Measurements from ENCODE around the gene KCNN3. TPM values are rescaled to one million over a fixed set of nuclear protein-coding genes. Genes with fewer than 3 reads are reported as not detected.

The KCNN3 gene
- total and polyA plus RNA-seq, 2 donors: 1.5 to 16.6 TPM

DNA sequence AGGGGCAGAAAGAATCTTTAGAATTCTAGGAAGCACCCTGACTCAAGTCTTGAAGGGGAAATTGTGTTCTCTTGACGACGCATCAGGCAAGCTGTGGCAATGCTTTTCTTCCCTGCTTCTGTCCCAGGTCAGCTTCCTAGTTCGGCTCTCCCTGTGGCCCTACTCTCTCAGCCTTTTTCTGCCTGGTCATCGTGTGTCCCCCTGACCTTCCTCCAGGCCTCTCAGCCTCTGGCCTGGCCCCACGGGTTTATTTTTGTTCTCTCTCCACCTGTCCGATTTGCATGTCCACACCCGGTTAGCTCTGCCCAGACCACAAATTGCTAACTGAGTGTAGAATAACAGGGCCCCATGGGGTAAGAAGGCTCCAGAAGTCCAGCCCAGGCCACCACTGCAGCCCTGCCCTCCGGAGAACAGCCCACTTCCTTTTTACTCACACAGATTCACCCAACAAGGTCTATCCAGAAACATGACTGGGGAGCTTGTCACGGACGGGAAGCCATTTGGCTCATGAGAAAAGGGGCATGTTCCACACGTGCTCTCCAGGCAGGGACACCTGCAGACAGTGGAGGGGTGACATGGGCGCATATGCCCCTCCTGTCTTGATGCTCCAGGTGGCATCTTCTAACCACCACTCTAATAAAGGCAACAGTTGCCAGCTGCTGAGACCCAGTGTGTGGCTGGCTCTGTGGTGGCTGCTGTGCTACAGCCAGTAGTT, 9.8 kb downstream of the KCNN3 start:
- 76% methylated on average over 12 of the region's 12 CpGs for WGBS
- Histone ChIP-seq H3K27ac (ENCODE audit: low read depth) (no peak overlapping the region), H3K4me1 (ENCODE audit: insufficient read depth) (no peaks in the 10 kb centered on the region), H3K36me3 (ENCODE audit: insufficient read depth) (no peaks in the 10 kb centered on the region), H3K4me3 (ENCODE audit: low read depth, low read length) (no peak overlapping the region)
- no peak for DNase-seq (ENCODE audit: extremely low spot score)

DNA sequence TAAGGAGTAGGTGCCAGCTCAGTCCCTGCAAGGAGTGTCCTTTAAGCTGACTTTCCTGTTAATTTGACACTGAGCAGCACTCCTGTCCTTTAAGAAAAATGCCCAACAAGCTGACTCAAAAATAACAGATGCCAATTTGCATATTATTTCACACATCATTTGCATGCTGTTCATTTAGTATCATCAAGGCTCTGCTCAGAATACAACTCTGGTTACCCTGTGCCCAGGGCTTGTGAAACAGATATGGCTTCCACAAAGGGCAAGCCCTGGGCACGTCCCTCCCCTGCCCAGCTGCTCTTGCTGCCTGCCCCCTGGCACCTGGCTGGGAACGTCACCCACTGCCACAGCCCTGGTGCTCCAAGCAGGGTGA, 10.3 kb downstream of the KCNN3 start:
- WGBS: 76% methylated on average over 2 of the region's 2 CpGs
- H3K4me1 ChIP-seq (ENCODE audit: insufficient read depth): no peaks in the 10 kb centered on the region
- no peak overlapping the region for H3K4me3 ChIP-seq (ENCODE audit: low read depth, low read length)
- DNase-seq (ENCODE audit: extremely low spot score): no peak
- H3K27ac ChIP-seq (ENCODE audit: low read depth): no peak overlapping the region
- no peaks in the 10 kb centered on the region for H3K36me3 ChIP-seq (ENCODE audit: insufficient read depth)

DNA sequence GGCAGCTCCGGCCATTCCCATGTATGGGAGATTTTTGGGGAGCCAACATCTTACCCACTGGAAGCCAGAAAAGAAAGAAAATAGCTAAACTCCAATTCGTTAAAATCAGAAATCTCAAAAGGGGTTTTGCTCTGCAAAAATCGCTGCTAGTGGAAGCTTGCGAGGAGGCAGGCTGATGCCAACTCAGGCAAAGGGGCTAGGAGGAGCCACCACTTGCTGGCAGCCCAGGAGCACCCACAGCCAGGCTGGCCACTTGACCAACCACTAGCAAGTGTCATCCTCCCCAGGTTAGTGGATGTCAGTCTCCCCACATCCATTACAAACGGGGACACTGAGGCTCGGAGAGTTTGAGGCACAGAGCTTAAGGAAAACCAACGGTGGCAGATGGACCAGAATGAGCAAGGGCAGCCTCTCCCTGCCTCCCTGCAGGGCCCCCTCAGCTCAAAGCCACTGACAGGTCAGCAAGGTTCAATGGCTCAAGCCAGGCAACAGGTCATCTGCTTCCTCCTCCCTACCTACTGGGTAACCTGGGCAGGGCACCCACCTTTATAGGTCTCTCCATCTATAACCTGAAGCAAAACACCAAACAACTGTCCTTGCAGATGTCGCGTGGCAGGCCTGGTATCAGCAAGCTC, 10.8 kb downstream of the KCNN3 start:
- no peaks in the 10 kb centered on the region for H3K4me1 ChIP-seq (ENCODE audit: insufficient read depth)
- no peak for DNase-seq (ENCODE audit: extremely low spot score)
- H3K27ac ChIP-seq (ENCODE audit: low read depth): no peak overlapping the region
- H3K4me3 ChIP-seq (ENCODE audit: low read depth, low read length): no peak overlapping the region
- WGBS: 93% methylated on average over 9 of the region's 9 CpGs
- H3K36me3 ChIP-seq (ENCODE audit: insufficient read depth): no peaks in the 10 kb centered on the region

DNA sequence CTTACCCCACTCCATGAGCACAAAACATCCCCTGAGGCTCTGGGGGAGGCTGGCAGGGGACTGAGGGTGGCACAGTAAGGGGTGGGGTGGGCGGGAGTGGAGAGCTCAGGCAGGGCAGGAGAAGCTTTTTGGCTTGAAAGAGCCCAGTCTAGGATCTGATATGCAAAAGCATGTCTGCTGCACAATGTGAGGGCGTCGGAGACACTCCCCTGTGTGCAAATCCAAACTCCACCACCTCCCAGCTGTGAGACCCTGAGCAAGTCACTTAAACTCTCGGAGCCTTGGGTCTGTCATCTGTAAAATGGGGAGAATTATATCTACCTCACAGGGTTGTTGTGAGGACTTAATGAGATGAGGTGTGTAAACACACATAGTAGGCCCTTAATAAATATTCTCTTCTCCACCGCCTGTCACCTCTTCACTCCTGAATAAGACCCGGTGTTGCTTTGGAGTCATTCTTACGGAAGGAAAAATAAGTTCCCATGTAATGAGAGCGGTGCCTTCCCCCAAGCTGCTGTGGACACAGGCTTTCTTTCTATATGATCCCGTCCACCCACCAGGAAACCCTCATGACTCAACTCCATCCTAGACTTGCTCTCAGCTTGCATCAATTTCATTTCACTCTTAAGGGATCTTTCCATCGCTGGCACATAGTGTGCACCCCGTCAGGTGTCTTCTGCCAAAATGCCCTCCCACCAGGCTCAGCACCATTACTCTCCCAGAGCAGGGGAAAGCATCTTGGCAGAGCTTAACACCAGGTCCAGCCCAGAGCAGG, 12.5 kb downstream of the KCNN3 start:
- H3K36me3 ChIP-seq (ENCODE audit: insufficient read depth): no peaks in the 10 kb centered on the region
- no peak overlapping the region for H3K4me3 ChIP-seq (ENCODE audit: low read depth, low read length)
- no peaks in the 10 kb centered on the region for H3K4me1 ChIP-seq (ENCODE audit: insufficient read depth)
- no peak overlapping the region for H3K27ac ChIP-seq (ENCODE audit: low read depth)
- DNase-seq (ENCODE audit: extremely low spot score): no peak
- 94% methylated on average over 11 of the region's 11 CpGs for whole genome bisulfite sequencing

DNA sequence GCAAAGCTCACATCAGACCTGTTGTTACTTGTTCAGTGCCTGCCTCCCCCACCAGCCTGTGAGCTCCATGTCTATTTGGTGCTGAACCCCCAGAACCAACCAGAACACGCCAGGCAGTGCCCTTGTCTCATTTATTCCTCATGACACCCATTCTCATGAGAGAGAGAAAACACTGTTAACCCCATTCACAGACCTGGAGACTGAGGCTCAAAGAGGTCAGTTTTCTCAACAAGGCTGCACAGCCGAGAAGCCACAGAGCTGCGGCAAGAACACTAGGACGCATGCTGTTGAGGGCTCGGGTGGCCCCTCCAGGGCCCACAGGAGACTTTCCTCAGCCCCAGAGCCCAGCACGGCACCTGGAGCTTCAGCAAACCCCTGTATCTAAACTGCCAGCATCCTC, 13.1 kb downstream of the KCNN3 start:
- Histone ChIP-seq H3K36me3 (ENCODE audit: insufficient read depth) (no peaks in the 10 kb centered on the region), H3K27ac (ENCODE audit: low read depth) (no peak overlapping the region), H3K4me1 (ENCODE audit: insufficient read depth) (no peaks in the 10 kb centered on the region), H3K4me3 (ENCODE audit: low read depth, low read length) (no peak overlapping the region)
- DNase-seq (ENCODE audit: extremely low spot score): no peak
- WGBS: 94% methylated on average over 6 of the region's 6 CpGs

DNA sequence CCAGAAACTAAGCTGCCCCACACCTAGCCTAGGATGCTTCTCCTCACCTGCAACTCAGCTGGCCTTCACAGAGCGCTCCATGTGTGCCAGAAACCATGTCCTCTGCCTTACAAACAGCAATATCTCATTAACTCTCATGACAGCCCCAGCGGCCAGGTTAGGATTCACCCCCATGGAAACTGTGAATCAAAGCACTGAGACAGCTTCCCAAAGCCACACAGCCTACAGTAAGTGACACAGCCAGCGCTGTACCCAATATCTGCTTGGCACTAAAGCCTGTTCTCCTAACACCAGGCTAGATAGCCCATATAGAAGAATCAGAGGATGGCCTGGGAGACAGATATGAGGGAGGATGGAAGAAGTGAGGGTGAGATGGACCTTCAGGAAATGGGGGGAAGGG, 13.5 kb downstream of the KCNN3 start:
- no peaks in the 10 kb centered on the region for H3K4me1 ChIP-seq (ENCODE audit: insufficient read depth)
- no peaks in the 10 kb centered on the region for H3K36me3 ChIP-seq (ENCODE audit: insufficient read depth)
- DNase-seq (ENCODE audit: extremely low spot score): no peak

DNA sequence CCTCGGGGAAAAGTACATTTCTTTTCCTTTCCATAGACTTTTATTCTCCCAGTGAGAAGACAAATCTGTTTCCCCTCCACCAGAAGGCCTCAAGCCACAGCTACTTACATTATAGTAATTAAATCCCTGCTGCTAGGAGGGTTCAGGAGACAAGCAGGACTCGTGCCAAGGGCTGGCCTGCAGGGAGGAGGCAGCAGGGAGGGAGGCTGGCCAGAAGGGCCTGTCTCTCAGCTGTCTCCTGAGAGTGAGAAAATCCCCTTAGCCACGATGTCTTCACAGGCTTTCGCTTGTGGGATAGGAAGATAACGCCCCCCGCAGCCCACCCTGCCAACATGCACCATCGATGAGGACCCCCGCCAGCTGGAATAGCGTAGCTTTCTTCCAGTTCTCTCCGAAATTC, 14.0 kb downstream of the KCNN3 start:
- no peak overlapping the region for H3K27ac ChIP-seq (ENCODE audit: low read depth)
- no peaks in the 10 kb centered on the region for H3K36me3 ChIP-seq (ENCODE audit: insufficient read depth)
- 44% methylated on average over 10 of the region's 10 CpGs for WGBS
- H3K4me1 ChIP-seq (ENCODE audit: insufficient read depth): no peaks in the 10 kb centered on the region
- no peak for DNase-seq (ENCODE audit: extremely low spot score)
- H3K4me3 ChIP-seq (ENCODE audit: low read depth, low read length): no peak overlapping the region

More for the DNA sequence above, 13.5 kb downstream of the KCNN3 start:
- H3K27ac ChIP-seq (ENCODE audit: low read depth): no peak overlapping the region
- 86% methylated on average over 3 of the region's 3 CpGs for WGBS
- no peak overlapping the region for H3K4me3 ChIP-seq (ENCODE audit: low read depth, low read length)

DNA sequence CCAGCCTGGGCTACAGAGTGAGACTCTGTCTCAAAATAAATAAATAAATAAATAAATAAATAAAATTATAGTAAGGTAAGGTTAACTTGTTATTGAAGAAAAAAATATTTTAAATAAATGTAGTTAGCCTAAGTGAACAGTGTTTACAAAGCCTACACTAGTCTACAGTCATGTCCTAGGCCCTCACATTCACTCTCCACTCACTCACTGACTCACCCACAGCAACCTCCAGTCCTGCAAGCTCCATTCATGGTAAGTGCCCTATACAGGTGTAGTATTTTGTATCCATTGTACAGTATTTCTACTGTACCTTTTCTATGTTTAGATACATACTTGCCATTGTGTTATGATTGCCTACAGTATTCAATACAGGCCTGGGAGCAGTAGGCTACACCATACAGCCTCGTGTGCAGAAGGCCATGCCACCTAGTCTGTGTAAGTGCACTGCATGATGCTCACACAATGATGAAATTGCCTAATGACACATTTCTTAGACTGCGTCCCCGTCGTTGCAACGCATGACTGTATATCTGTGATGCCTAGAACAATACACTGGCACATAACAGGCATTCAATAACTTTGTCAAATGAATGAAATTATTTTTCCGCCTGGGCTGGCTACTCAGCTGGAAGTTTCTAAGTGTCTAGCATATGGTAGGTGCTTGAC, 14.8 kb downstream of the KCNN3 start:
- Histone ChIP-seq H3K36me3 (ENCODE audit: insufficient read depth) (no peaks in the 10 kb centered on the region), H3K4me1 (ENCODE audit: insufficient read depth) (no peaks in the 10 kb centered on the region), H3K27ac (ENCODE audit: low read depth) (no peak overlapping the region), H3K4me3 (ENCODE audit: low read depth, low read length) (no peak overlapping the region)
- 95% methylated on average over 6 of the region's 6 CpGs for WGBS
- DNase-seq (ENCODE audit: extremely low spot score): no peak

DNA sequence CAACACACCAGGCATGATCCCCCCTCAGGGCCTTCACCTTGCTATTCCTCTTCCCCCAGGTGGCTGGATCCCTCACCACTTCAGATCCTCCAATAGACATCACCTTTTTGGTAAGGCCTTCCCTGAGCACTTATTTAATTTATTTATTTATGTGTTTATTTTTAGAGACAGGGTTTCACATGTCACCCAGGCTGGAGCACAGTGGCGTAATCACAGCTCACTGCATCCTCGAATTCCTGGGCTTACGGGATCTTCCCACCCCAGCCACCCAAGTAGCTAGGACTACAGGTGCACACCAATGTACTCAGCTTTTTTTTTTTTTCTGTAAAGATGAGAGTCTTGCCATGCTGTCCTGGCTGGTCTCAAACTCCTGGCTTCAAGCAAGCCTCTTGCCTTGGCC, 17.2 kb downstream of the KCNN3 start:
- Histone ChIP-seq H3K4me3 (ENCODE audit: low read depth, low read length) (no peak overlapping the region), H3K4me1 (ENCODE audit: insufficient read depth) (no peaks in the 10 kb centered on the region), H3K36me3 (ENCODE audit: insufficient read depth) (no peaks in the 10 kb centered on the region), H3K27ac (ENCODE audit: low read depth) (no peak overlapping the region)
- DNase-seq (ENCODE audit: extremely low spot score): no peak
- 88% methylated on average over 3 of the region's 3 CpGs for whole genome bisulfite sequencing

DNA sequence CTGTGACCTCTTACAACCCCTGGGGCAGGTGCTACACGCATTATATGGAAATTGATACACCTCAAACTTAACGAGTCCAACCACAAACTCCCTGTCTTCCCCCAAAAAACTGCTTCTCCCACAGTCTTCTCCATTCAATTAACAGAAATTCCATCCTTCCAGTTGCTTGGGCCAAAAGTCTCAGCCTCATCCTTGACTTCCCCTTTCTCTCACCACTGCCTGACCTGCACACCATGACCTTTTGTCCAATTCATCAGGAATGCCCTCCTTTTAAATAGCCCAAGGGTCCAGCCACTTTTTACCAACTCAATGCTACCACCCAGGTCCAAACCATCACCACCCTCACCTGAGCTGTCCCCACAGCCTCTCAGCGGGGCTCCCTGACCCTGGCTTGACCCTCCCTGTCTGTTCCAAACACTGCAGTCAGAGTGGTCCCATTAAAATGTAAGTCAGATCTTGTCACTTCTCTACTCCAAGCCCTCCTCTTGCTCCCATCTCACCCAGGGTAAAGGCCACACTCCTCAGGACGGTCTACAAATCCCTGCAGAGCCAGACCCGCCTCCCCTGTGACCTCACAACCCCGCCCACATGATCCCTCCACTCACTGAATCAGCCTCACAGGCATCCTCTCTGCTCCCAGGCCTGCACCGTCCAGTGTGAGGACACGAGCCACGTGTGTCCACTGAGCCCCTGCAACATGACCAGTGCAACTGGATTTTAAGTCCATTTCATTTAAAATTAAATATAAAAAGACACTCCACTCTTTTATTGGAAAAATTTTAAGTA, 18.5 kb downstream of the KCNN3 start:
- Histone ChIP-seq H3K4me3 (ENCODE audit: low read depth, low read length) (no peak overlapping the region), H3K36me3 (ENCODE audit: insufficient read depth) (no peaks in the 10 kb centered on the region), H3K4me1 (ENCODE audit: insufficient read depth) (no peaks in the 10 kb centered on the region), H3K27ac (ENCODE audit: low read depth) (no peak overlapping the region)
- 78% methylated on average over 9 of the region's 9 CpGs for WGBS
- no peak for DNase-seq (ENCODE audit: extremely low spot score)

DNA sequence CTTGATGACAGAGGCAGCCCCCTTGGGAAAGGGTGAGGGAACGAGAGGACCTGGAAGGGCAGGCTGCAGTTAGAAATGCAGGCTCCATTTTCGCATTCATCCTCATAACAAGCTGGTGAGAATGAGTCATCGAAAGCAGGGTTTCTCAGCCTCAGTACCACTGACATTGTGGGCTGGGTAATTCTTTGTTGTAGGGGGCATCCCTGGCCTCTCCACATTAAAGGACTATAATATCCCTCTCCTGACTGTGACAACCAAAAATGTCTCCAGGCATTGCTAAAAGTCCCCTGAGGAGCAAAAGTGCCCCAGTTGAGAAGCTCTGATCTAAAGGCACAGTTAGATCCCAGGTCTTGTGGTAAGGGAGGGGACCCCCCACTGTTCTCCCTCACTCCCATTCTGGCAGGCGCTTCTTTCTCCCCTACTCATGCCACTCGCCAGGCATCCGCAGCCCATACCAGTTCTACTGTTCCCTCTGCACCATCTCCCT, 20.4 kb downstream of the KCNN3 start:
- Histone ChIP-seq H3K4me1 (ENCODE audit: insufficient read depth) (no peaks in the 10 kb centered on the region), H3K27ac (ENCODE audit: low read depth) (no peak overlapping the region)

DNA sequence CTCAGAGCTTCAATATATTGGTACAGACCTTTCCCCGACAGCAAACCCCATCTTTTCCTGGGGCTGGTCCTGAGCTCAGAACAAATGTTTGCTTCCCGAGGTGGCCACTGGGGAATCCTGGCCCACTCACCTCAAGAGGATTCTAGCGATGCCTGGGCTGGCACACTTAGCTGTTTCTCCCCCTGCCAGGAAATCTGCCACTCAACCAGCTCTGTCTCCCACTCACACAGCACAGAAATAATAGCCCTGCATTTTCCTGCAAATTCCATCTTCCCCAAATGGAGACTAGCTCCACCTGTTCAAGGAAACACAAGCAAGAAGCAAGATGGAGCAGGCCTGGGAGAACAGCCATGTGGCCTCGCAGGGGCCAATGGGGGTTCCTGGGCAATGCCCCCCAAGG, 21.1 kb downstream of the KCNN3 start:
- no peak overlapping the region for H3K4me3 ChIP-seq (ENCODE audit: low read depth, low read length)
- no peak overlapping the region for H3K27ac ChIP-seq (ENCODE audit: low read depth)
- 93% methylated on average over 4 of the region's 4 CpGs for WGBS
- DNase-seq (ENCODE audit: extremely low spot score): no peak
- H3K36me3 ChIP-seq (ENCODE audit: insufficient read depth): no peaks in the 10 kb centered on the region
- H3K4me1 ChIP-seq (ENCODE audit: insufficient read depth): no peaks in the 10 kb centered on the region

More for the DNA sequence above, 20.4 kb downstream of the KCNN3 start:
- no peak overlapping the region for H3K4me3 ChIP-seq (ENCODE audit: low read depth, low read length)
- WGBS: 92% methylated on average over 6 of the region's 6 CpGs
- no peaks in the 10 kb centered on the region for H3K36me3 ChIP-seq (ENCODE audit: insufficient read depth)
- DNase-seq (ENCODE audit: extremely low spot score): no peak

DNA sequence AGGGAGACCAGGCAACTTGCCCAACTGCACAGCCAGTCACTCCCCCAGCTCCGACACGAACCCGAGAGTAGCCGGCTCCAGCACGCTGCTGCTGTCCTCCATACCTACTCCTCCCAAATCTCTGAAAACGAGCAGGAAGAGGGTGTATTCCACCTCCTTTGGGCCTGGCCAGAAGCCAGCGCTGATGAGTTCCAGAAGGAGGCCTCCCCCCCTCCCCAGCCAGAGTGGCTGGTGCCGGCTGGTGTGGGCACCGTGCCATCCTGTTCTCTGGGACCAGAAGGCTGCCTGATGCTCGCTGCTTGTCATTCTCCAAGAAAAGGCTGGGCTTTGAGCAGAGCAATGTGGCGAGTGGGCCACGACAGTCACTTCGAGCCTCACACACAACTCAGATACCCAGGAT, 22.2 kb downstream of the KCNN3 start:
- Histone ChIP-seq H3K36me3 (ENCODE audit: insufficient read depth) (no peaks in the 10 kb centered on the region), H3K27ac (ENCODE audit: low read depth) (no peak overlapping the region)

More for the DNA sequence above, 22.2 kb downstream of the KCNN3 start:
- H3K4me1 ChIP-seq (ENCODE audit: insufficient read depth): no peaks in the 10 kb centered on the region
- no peak for DNase-seq (ENCODE audit: extremely low spot score)
- no peak overlapping the region for H3K4me3 ChIP-seq (ENCODE audit: low read depth, low read length)
- WGBS: 28% methylated on average over 13 of the region's 13 CpGs
